ENCODE measurements around the gene BCO1. TPM values are rescaled to one million over a fixed set of nuclear protein-coding genes. Genes with fewer than 3 reads are reported as not detected.

Gene BCO1
- total RNA-seq, 1 donor from 2014 or later = not detected

DNA sequence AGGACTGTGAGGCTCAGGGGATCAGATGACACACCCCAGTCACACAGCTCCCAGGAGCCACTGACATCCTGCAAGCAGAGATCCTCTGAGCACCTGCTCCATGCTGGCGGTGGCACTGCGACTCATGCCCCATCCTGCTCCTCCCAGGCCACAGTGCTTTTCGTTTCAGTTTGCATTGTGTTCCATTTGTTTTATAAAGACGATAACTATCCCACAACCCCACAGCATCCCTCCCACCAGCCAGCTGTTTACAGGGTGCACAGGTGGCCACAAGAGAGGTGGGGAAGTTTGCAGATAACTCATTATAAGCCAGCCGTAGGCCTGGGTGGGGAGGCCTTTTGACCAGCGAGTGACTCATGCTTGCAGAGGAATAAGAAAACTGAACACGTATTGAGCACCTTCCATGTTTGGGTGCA is 28.2 kb downstream of the BCO1 start:
- TF ChIP-seq, protein P1, sequence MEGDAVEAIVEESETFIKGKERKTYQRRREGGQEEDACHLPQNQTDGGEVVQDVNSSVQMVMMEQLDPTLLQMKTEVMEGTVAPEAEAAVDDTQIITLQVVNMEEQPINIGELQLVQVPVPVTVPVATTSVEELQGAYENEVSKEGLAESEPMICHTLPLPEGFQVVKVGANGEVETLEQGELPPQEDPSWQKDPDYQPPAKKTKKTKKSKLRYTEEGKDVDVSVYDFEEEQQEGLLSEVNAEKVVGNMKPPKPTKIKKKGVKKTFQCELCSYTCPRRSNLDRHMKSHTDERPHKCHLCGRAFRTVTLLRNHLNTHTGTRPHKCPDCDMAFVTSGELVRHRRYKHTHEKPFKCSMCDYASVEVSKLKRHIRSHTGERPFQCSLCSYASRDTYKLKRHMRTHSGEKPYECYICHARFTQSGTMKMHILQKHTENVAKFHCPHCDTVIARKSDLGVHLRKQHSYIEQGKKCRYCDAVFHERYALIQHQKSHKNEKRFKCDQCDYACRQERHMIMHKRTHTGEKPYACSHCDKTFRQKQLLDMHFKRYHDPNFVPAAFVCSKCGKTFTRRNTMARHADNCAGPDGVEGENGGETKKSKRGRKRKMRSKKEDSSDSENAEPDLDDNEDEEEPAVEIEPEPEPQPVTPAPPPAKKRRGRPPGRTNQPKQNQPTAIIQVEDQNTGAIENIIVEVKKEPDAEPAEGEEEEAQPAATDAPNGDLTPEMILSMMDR (IDR thresholded peaks at IDR 0.05) = no peak
- intact Hi-C loops (cut with DNase I) = no loop called here
- Histone ChIP-seq H3K9me3 (no peaks in the 10 kb centered on the region), H3K4me3 (no peak overlapping the region), H3K27ac (no peak overlapping the region), H3K36me3 (no peaks in the 10 kb centered on the region), H3K27me3 (no peaks in the 10 kb centered on the region), H3K4me1 (no peaks in the 10 kb centered on the region)
- no peak for DNase-seq (ENCODE audit: low spot score in 2 of 2)

DNA sequence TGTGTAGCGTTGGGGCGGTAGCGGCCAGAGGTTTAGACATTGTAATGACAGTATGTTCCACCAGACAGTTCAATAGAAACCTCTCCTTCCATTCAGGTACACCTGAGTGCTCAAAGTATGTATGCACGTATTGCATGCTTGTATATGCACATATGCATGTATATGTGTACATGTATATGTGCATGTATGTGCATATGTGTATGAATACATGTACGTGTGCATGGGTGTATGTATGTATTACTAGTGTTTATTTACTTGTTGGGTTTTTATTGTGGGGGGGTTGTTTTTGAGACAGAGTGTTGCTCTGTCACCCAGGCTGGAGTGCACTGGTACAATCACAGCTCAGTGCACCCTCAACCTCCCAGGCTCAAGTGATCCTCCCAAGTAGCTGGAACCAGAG is 30.0 kb downstream of the BCO1 start:
- intact Hi-C loops (cut with DNase I) = no loop called here
- H3K27me3 ChIP-seq = no peaks in the 10 kb centered on the region

DNA sequence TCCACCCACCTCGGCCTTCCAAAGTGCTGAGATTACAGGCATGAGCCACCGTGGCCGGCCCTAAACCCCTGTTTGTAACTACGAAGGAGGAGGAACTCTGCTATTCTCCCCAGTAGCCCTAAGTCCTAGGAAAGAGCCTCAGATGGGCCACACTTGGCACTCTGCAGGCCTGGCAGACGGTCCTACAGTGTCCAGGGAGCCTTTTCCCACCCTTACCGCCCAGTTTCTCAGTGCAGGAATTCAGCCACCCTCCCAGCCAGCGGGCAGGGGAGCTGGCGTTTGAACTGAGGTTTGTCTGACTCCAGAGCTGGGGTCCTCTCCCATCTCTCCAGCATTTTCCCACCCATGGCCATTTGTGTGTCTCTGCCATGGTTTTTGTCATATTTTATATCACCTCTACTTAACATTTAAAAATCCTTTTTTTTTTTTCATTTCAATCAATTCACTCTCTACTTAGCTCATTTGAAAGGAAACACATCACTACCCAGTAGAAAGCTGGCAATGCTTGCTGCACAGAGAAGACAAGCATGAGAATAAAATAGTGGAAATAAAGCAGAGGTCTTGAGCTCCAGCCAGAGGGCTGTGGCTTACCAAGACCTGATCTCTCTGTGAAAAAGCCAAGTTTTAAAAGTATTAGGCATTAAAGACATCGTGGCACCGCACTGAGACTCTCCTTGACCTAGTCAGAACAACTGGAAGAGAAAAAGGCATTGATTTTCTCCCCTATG is 34.9 kb downstream of the BCO1 start:
- H3K9me3 ChIP-seq = no peaks in the 10 kb centered on the region
- TF ChIP-seq, protein P1 (IDR thresholded peaks at IDR 0.05) = no peak
- no peak for DNase-seq (ENCODE audit: low spot score in 2 of 2)
- no peak overlapping the region for H3K4me3 ChIP-seq
- H3K27ac ChIP-seq = no peak overlapping the region
- no peaks in the 10 kb centered on the region for H3K36me3 ChIP-seq
- no peaks in the 10 kb centered on the region for H3K4me1 ChIP-seq
- intact Hi-C loops (cut with DNase I) = no loop called here
- H3K27me3 ChIP-seq = no peaks in the 10 kb centered on the region

More for the DNA sequence above, 30.0 kb downstream of the BCO1 start:
- H3K4me3 ChIP-seq = no peak overlapping the region
- H3K4me1 ChIP-seq = no peaks in the 10 kb centered on the region
- H3K9me3 ChIP-seq = no peaks in the 10 kb centered on the region
- H3K36me3 ChIP-seq = no peaks in the 10 kb centered on the region
- TF ChIP-seq, protein P1 (IDR thresholded peaks at IDR 0.05) = no peak
- no peak overlapping the region for H3K27ac ChIP-seq
- no peak for DNase-seq (ENCODE audit: low spot score in 2 of 2)

DNA sequence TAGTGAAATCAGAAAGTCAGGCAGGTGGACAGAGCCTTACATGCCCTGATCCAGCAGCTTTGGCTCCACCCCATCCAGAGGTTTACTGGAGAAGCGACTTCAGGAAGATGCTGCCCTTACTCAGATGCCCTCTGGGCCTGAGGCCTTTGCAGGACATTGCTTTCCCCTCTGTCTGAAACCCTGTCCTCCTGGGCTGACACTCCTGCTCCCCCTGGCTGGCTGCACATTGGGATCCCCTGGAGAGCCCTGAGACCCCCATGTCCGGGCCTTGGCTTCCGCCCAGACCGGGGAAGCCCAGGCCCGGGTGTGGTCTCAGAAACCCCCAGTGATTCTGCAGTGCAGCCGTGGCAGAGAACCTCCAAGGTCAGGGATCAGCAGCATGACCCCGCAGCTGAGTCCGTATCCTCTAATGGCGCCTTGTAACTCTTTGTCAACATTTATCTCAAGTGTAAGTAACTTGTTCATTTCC is 36.6 kb downstream of the BCO1 start:
- Histone ChIP-seq H3K27ac (no peak overlapping the region), H3K9me3 (no peaks in the 10 kb centered on the region), H3K27me3 (no peaks in the 10 kb centered on the region), H3K36me3 (no peaks in the 10 kb centered on the region), H3K4me3 (no peak overlapping the region), H3K4me1 (no peaks in the 10 kb centered on the region)
- TF ChIP-seq, protein P1 (IDR thresholded peaks at IDR 0.05) = no peak
- intact Hi-C loops (cut with DNase I) = no loop called here
- no peak for DNase-seq (ENCODE audit: low spot score in 2 of 2)

DNA sequence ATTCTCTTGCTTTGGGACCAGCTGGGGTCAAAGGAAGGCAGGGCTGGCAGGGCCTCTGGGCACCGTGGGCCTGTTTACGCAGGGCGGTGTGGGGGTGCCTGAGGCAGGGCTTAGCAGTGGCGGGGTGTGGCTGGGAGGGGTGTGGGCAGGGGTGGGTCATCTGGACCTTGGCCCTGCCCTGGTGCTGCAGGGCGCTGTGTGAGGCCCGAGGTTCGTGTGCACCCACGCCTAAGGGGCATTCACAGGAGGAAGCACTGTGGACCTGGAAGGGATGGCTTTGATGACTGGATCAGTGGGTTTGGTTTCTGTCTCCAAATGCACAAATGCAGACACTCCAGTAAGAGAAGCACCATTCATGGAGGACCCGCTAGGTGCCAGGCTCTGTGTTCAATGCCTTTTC is 37.3 kb downstream of the BCO1 start:
- no peak for DNase-seq (ENCODE audit: low spot score in 2 of 2)
- Histone ChIP-seq H3K36me3 (no peaks in the 10 kb centered on the region), H3K9me3 (no peaks in the 10 kb centered on the region), H3K4me1 (no peaks in the 10 kb centered on the region), H3K4me3 (no peak overlapping the region), H3K27ac (no peak overlapping the region), H3K27me3 (no peaks in the 10 kb centered on the region)
- TF ChIP-seq, protein P1 (IDR thresholded peaks at IDR 0.05) = no peak
- intact Hi-C loops (cut with DNase I) = no loop called here
